DND-41 (cell line): ENCODE measurements around the gene MVB12A.

Experiments
- ATAC-seq: fragments of 200-7000 bp; cut with Tn5 transposase; 3 replicates; pipeline ENCODE4 v1.9.1; 2021; ENCODE audit warnings: low read depth; ENCODE audit not compliant: insufficient read depth
- DNase-seq: peaks from one replicate; pipeline ENCODE4 v3.0.0-alpha.2; 2020
- H2AFZ ChIP-seq: 2 replicates; pipeline ENCODE4 v1.6.0; 2012; ENCODE audit warnings: low read depth, low read length
- H3K27ac ChIP-seq: 2 replicates; pipeline ENCODE4 v1.5.1; 2012; ENCODE audit warnings: low read length, inconsistent platforms
- H3K27me3 ChIP-seq: fragments of 200-600 bp; sonication (generic); 2 replicates; pipeline ENCODE4 v1.6.0; 2012; ENCODE audit warnings: low read length, mild to moderate bottlenecking, inconsistent platforms; ENCODE audit not compliant: insufficient read depth, poor library complexity
- H3K36me3 ChIP-seq: 2 replicates; pipeline ENCODE4 v1.5.1; 2012; ENCODE audit warnings: low read length, inconsistent platforms; ENCODE audit not compliant: insufficient read depth
- H3K4me1 ChIP-seq: 2 replicates; pipeline ENCODE4 v1.5.1; 2012; ENCODE audit warnings: mild to moderate bottlenecking, low read length; ENCODE audit not compliant: insufficient read depth
- H3K4me2 ChIP-seq: 2 replicates; pipeline ENCODE4 v1.6.0; 2012; ENCODE audit warnings: mild to moderate bottlenecking, moderate library complexity, low read length, inconsistent platforms; ENCODE audit not compliant: insufficient read depth
- H3K4me3 ChIP-seq, 2 experiments: fragments of 200-600 bp in 1 of 2; shearing (Covaris generic) in 1 of 2; 2 replicates each; pipeline ENCODE4 v1.5.1; 2012 to 2016; ENCODE audit warnings: inconsistent platforms in 2 of 2, low read length in 2 of 2, mild to moderate bottlenecking in 2 of 2, low read depth in 1 of 2, moderate library complexity in 1 of 2
- H3K79me2 ChIP-seq: 2 replicates; pipeline ENCODE4 v1.6.0; 2012; ENCODE audit warnings: low read length, inconsistent platforms; ENCODE audit not compliant: insufficient read depth
- H3K9ac ChIP-seq: 2 replicates; pipeline ENCODE4 v1.6.0; 2012; ENCODE audit warnings: low read depth, mild to moderate bottlenecking, inconsistent platforms, low read length, moderate library complexity
- H3K9me3 ChIP-seq: 2 replicates; pipeline ENCODE4 v1.5.1; 2012; ENCODE audit warnings: low read length, moderate library complexity, mild to moderate bottlenecking, inconsistent platforms; ENCODE audit not compliant: insufficient read depth, severe bottlenecking
- H4K20me1 ChIP-seq: 2 replicates; pipeline ENCODE4 v1.6.0; 2012; ENCODE audit warnings: low read length; ENCODE audit not compliant: insufficient read depth
- CTCF ChIP-seq: IDR thresholded peaks from 2 replicates; pipeline ENCODE4 v1.5.1; 2012; ENCODE audit warnings: borderline replicate concordance, low read length, moderate library complexity, mild to moderate bottlenecking; ENCODE audit not compliant: poor library complexity, severe bottlenecking; ENCODE audit errors: extremely low read depth
- EZH2 ChIP-seq: IDR thresholded peaks from 3 replicates; pipeline ENCODE4 v1.6.1; 2012; ENCODE audit warnings: borderline replicate concordance, low read depth, mild to moderate bottlenecking, moderate library complexity, low read length, inconsistent platforms; ENCODE audit not compliant: severe bottlenecking

MVB12A gene

GRCh38 chr19:17469481-17470067 lies 49.7 kb downstream of the MVB12A start:
- Histone ChIP-seq H3K4me2 (peak overlapping the region; percentile 98), H3K9me3 (no peaks in the 10 kb centered on the region), H3K79me2 (no peaks in the 10 kb centered on the region), H3K27ac (0 out of 2 replicates have a peak overlapping the region, but pooled peaks have one; percentile 56), H3K36me3 (no peaks in the 10 kb centered on the region), H3K4me3 (peak overlapping the region in 1 of 2 experiments; percentile 78; a peak in 2 of 4 replicates), H3K27me3 (no peaks in the 10 kb centered on the region), H4K20me1 (no peaks in the 10 kb centered on the region), H2AFZ (peak overlapping the region; percentile 90), H3K4me1 (peaks cover 24% of the 10 kb centered on the region), H3K9ac (peak overlapping the region; percentile 66; the same call in 1 of the 2 replicates)
- ATAC-seq = peak; percentile 53
- TF ChIP-seq CTCF = no peak
- TF ChIP-seq EZH2 = no peak
- DNase-seq = peak; percentile 78

GRCh38 chr19:17470068-17470841 lies 50.4 kb downstream of the MVB12A start, which contains the start of gene SLC27A1:
TSS of gene SLC27A1 (plus strand) at chr19:17470524. CDS start at chr19:17470541, 17 bp downstream.
- Histone ChIP-seq H4K20me1 (no peaks in the 10 kb centered on the region), H3K4me3 (peak within 1 kb of the TSS; percentile 31 to 78; a peak in 3 of 4 replicates), H3K27me3 (no peaks in the 10 kb centered on the region), H3K36me3 (no peaks in the 10 kb centered on the region), H2AFZ (peak within 1 kb of the TSS; percentile 90), H3K79me2 (no peaks in the 10 kb centered on the region), H3K9me3 (no peaks in the 10 kb centered on the region), H3K27ac (peak within 1 kb of the TSS; percentile 61), H3K9ac (peak within 1 kb of the TSS; percentile 66), H3K4me2 (peak within 1 kb of the TSS; percentile 98), H3K4me1 (peaks cover 24% of the 10 kb centered on the region)
- peak; percentile 87 for ATAC-seq
- TF ChIP-seq CTCF = peak; percentile 9
- TF ChIP-seq EZH2 = no peak
- peak; percentile 95 for DNase-seq

GRCh38 chr19:17471410-17472125 lies 51.7 kb downstream of the MVB12A start:
- ATAC-seq (no peak), DNase-seq (no peak)
- Histone ChIP-seq H3K27me3 (no peaks in the 10 kb centered on the region), H2AFZ (peak overlapping the region; percentile 66), H4K20me1 (no peaks in the 10 kb centered on the region), H3K4me2 (peak overlapping the region; percentile 98), H3K4me3 (peak overlapping the region; percentile 31 to 78; a peak in 3 of 4 replicates), H3K27ac (peak overlapping the region; percentile 41; the same call in 1 of the 2 replicates), H3K9ac (peak overlapping the region; percentile 66), H3K4me1 (peaks cover 18% of the 10 kb centered on the region), H3K9me3 (no peaks in the 10 kb centered on the region), H3K79me2 (no peaks in the 10 kb centered on the region), H3K36me3 (no peaks in the 10 kb centered on the region)
- TF ChIP-seq CTCF = no peak
- TF ChIP-seq EZH2 = no peak
